Stimulated activated CD4-positive, alpha-beta T cell treated with anti-CD3 and anti-CD28 coated beads, Interleukin-4, amount 100 ng/mL, for 4 hours (primary cell): ENCODE data around the gene BEX4.
"Not testable (repeated sequence)": the region's sequence is repeated elsewhere in the genome, so short reads cannot be mapped to it uniquely, and the experiment has no call there.

Experiments
- DNase-seq, 2 experiments: peaks; one replicate each; pipeline ENCODE4 v3.0.0-alpha.2; 2020

BEX4 gene

GRCh38 chrX:103214870-103215424 is at the start of gene BEX4:
Gene BEX4, plus strand, starts transcription at chrX:103215108. Its CDS starts 1,046 bp downstream, at chrX:103216154.
- DNase-seq = peak; percentile 74 to 80

GRCh38 chrX:103170216-103170615 is 44.7 kb upstream of the BEX4 start:
- DNase-seq = no peak

- DNase-seq = no peak
Observed at GRCh38 chrX:103171353-103171752, 43.6 kb upstream of the BEX4 start.

- DNase-seq = not testable (repeated sequence)
Observed at GRCh38 chrX:103175256-103175655, 39.7 kb upstream of the BEX4 start.

- peak; percentile 15 to 44 for DNase-seq
Observed at GRCh38 chrX:103175944-103176753, 38.8 kb upstream of the BEX4 start.

- no peak for DNase-seq
Observed at GRCh38 chrX:103177556-103177955, 37.4 kb upstream of the BEX4 start.

- DNase-seq = no peak
Observed at GRCh38 chrX:103183912-103184311, 31.0 kb upstream of the BEX4 start.

GRCh38 chrX:103187953-103188475 is 26.9 kb upstream of the BEX4 start:
- no peak for DNase-seq

- DNase-seq = no peak
Observed at GRCh38 chrX:103197721-103198306, 17.1 kb upstream of the BEX4 start.

GRCh38 chrX:103198668-103199067 is 16.2 kb upstream of the BEX4 start:
- not testable (repeated sequence) for DNase-seq

- DNase-seq = no peak
Observed at GRCh38 chrX:103201041-103201440, 13.9 kb upstream of the BEX4 start.

GRCh38 chrX:103210056-103210455 is 4.9 kb upstream of the BEX4 start:
- DNase-seq = no peak

GRCh38 chrX:103211012-103211715 is 3.7 kb upstream of the BEX4 start:
- peak; percentile 7 to 30 for DNase-seq

- no peak for DNase-seq
Observed at GRCh38 chrX:103212749-103213457, 2.0 kb upstream of the BEX4 start.

GRCh38 chrX:103215425-103215991 is 600 bp downstream of the BEX4 start:
- DNase-seq = peak; percentile 9 to 22

- no peak for DNase-seq
Observed at GRCh38 chrX:103220511-103221323, 5.8 kb downstream of the BEX4 start.

- DNase-seq = not testable (repeated sequence)
Observed at GRCh38 chrX:103225918-103226317, 11.0 kb downstream of the BEX4 start.

GRCh38 chrX:103233263-103233662 is 18.4 kb downstream of the BEX4 start:
- no peak for DNase-seq

- no peak for DNase-seq
Observed at GRCh38 chrX:103234869-103235268, 20.0 kb downstream of the BEX4 start.

- DNase-seq = not testable (repeated sequence)
Observed at GRCh38 chrX:103235608-103236007, 20.7 kb downstream of the BEX4 start.

GRCh38 chrX:103236296-103236695 is 21.4 kb downstream of the BEX4 start:
- no peak for DNase-seq
